ENCODE data around the gene RIC1.
A peak's percentile ranks its signal among the peaks of the same experiment; 100 is the strongest.

Gene RIC1

GRCh38 chr9:5629312-5630080 lies 589 bp downstream of the RIC1 start:
- H3K4me1 ChIP-seq (ENCODE audit: insufficient read depth, low read length, severe bottlenecking) = peaks cover 62% of the 10 kb centered on the region
- peaks cover 69% of the 10 kb centered on the region for H3K79me2 ChIP-seq (ENCODE audit: insufficient read depth, low read length)

GRCh38 chr9:5630081-5630507 lies 1.2 kb downstream of the RIC1 start:
- Histone ChIP-seq H3K4me1 (ENCODE audit: insufficient read depth, low read length, severe bottlenecking) (peaks cover 56% of the 10 kb centered on the region), H3F3A (ENCODE audit: insufficient read depth, low read length) (peaks cover 14% of the 10 kb centered on the region), H3K27me3 (ENCODE audit: insufficient read depth, low read length) (no peaks in the 10 kb centered on the region), H3K4me2 (ENCODE audit: low read length) (peak overlapping the region; percentile 95), H3K36me3 (ENCODE audit: insufficient read depth, low read length) (peaks cover 15% of the 10 kb centered on the region), H3K9me2 (ENCODE audit: low read depth, low read length) (no peaks in the 10 kb centered on the region), H3K4me3 (ENCODE audit: low read depth, low read length, poor library complexity, severe bottlenecking) (peak overlapping the region; percentile 68), H4K20me1 (ENCODE audit: insufficient read depth, low read length) (no peaks in the 10 kb centered on the region; the same call in 1 of the 2 replicates), H3K79me2 (ENCODE audit: insufficient read depth, low read length) (peaks cover 69% of the 10 kb centered on the region), H3K9ac (ENCODE audit: low read length) (peak overlapping the region; percentile 82), H2AFZ (ENCODE audit: low read length) (no peak overlapping the region), H3K9me3 (ENCODE audit: low read length) (peaks cover 14% of the 10 kb centered on the region), H3K27ac (ENCODE audit: low read depth, low read length, poor library complexity, severe bottlenecking) (peak overlapping the region; percentile 99)
- no peak for TF ChIP-seq CTCF (IDR thresholded peaks at IDR 0.05; ENCODE audit: low read length)
- TF ChIP-seq EZH2 (IDR thresholded peaks at IDR 0.05; ENCODE audit: borderline replicate concordance, low read length) = no peak

More at GRCh38 chr9:5629312-5630080, 589 bp downstream of the RIC1 start:
- H3K9ac ChIP-seq (ENCODE audit: low read length) = peak overlapping the region; percentile 82
- peaks cover 14% of the 10 kb centered on the region for H3F3A ChIP-seq (ENCODE audit: insufficient read depth, low read length)
- no peaks in the 10 kb centered on the region for H3K27me3 ChIP-seq (ENCODE audit: insufficient read depth, low read length)
- H2AFZ ChIP-seq (ENCODE audit: low read length) = no peak overlapping the region
- peak overlapping the region; percentile 68 for H3K4me3 ChIP-seq (ENCODE audit: low read depth, low read length, poor library complexity, severe bottlenecking)
- no peaks in the 10 kb centered on the region for H3K9me2 ChIP-seq (ENCODE audit: low read depth, low read length)
- no peaks in the 10 kb centered on the region; the same call in 1 of the 2 replicates for H4K20me1 ChIP-seq (ENCODE audit: insufficient read depth, low read length)
- peaks cover 9% of the 10 kb centered on the region for H3K36me3 ChIP-seq (ENCODE audit: insufficient read depth, low read length)
- H3K9me3 ChIP-seq (ENCODE audit: low read length) = peaks cover 8% of the 10 kb centered on the region
- peak overlapping the region; percentile 99 for H3K27ac ChIP-seq (ENCODE audit: low read depth, low read length, poor library complexity, severe bottlenecking)
- peak overlapping the region; percentile 95 for H3K4me2 ChIP-seq (ENCODE audit: low read length)
- TF ChIP-seq EZH2 (IDR thresholded peaks at IDR 0.05; ENCODE audit: borderline replicate concordance, low read length) = no peak
- no peak for TF ChIP-seq CTCF (IDR thresholded peaks at IDR 0.05; ENCODE audit: low read length)

GRCh38 chr9:5631026-5631425 lies 2.1 kb downstream of the RIC1 start:
- Histone ChIP-seq H3K9me3 (ENCODE audit: low read length) (peaks cover 23% of the 10 kb centered on the region), H3K27me3 (ENCODE audit: insufficient read depth, low read length) (no peaks in the 10 kb centered on the region), H3K4me2 (ENCODE audit: low read length) (peak overlapping the region; percentile 95), H3K9ac (ENCODE audit: low read length) (peak overlapping the region; percentile 82), H3K36me3 (ENCODE audit: insufficient read depth, low read length) (peaks cover 24% of the 10 kb centered on the region), H4K20me1 (ENCODE audit: insufficient read depth, low read length) (no peaks in the 10 kb centered on the region; the same call in 1 of the 2 replicates), H3K4me1 (ENCODE audit: insufficient read depth, low read length, severe bottlenecking) (peaks cover 47% of the 10 kb centered on the region), H3K4me3 (ENCODE audit: low read depth, low read length, poor library complexity, severe bottlenecking) (peak overlapping the region; percentile 68), H3K79me2 (ENCODE audit: insufficient read depth, low read length) (peaks cover 69% of the 10 kb centered on the region), H3K9me2 (ENCODE audit: low read depth, low read length) (no peaks in the 10 kb centered on the region), H3F3A (ENCODE audit: insufficient read depth, low read length) (peaks cover 14% of the 10 kb centered on the region), H3K27ac (ENCODE audit: low read depth, low read length, poor library complexity, severe bottlenecking) (peak overlapping the region; percentile 12), H2AFZ (ENCODE audit: low read length) (no peak overlapping the region)
- no peak for TF ChIP-seq EZH2 (IDR thresholded peaks at IDR 0.05; ENCODE audit: borderline replicate concordance, low read length)
- TF ChIP-seq CTCF (IDR thresholded peaks at IDR 0.05; ENCODE audit: low read length) = no peak
